Muscle of back (tissue), 13 donors: Measurements from ENCODE around the gene RNASEH2B. TPM values are rescaled to one million over a fixed set of nuclear protein-coding genes. Genes with fewer than 3 reads are reported as not detected.

Experiments
- DNase-seq, 3 donors: peaks; one replicate each; pipeline versions ENCODE4 v3.0.0 to v3.0.0-alpha.2; 2013
- long read RNA-seq, 9 donors: transcript quantifications; one replicate each; lab custom pipeline, GENCODE V29; 2026
- polyA plus RNA-seq, 10 donors: library from polyadenylated mRNA; unstranded; fragments of 120-200 nt; gene quantifications; one replicate each; pipeline ENCODE4 v1.2.1, GENCODE V29; 2013; ENCODE audit not compliant: insufficient read length in 10 of 10

RNASEH2B gene, protein sequence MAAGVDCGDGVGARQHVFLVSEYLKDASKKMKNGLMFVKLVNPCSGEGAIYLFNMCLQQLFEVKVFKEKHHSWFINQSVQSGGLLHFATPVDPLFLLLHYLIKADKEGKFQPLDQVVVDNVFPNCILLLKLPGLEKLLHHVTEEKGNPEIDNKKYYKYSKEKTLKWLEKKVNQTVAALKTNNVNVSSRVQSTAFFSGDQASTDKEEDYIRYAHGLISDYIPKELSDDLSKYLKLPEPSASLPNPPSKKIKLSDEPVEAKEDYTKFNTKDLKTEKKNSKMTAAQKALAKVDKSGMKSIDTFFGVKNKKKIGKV
- 10 to 100 TPM; 27.9 to 52.0 (median 36.5) TPM for polyA plus RNA-seq
- long read RNA-seq, donor 1, partial matches to known transcripts: 0 of 3 reads
- long read RNA-seq, donor 1, other reads (novel, unspliced or antisense): 0 of 3 reads
- long read RNA-seq, donor 2, full-length matches to known transcripts: 9 of 9 reads
- long read RNA-seq, donor 2, partial matches to known transcripts: 0 of 9 reads
- long read RNA-seq, donor 2, other reads (novel, unspliced or antisense): 0 of 9 reads
- long read RNA-seq, donor 3: 0 reads
- long read RNA-seq, donor 4, full-length matches to known transcripts: 8 of 8 reads
- long read RNA-seq, donor 4, partial matches to known transcripts: 0 of 8 reads
- long read RNA-seq, donor 4, other reads (novel, unspliced or antisense): 0 of 8 reads
- long read RNA-seq, donor 5, full-length matches to known transcripts: 11 of 11 reads
- long read RNA-seq, donor 5, partial matches to known transcripts: 0 of 11 reads
- long read RNA-seq, donor 5, other reads (novel, unspliced or antisense): 0 of 11 reads
- long read RNA-seq, donor 6, full-length matches to known transcripts: 16 of 16 reads
- long read RNA-seq, donor 6, partial matches to known transcripts: 0 of 16 reads
- long read RNA-seq, donor 6, other reads (novel, unspliced or antisense): 0 of 16 reads
- long read RNA-seq, donor 7, full-length matches to known transcripts: 2 of 2 reads
- long read RNA-seq, donor 7, partial matches to known transcripts: 0 of 2 reads
- long read RNA-seq, donor 7, other reads (novel, unspliced or antisense): 0 of 2 reads
- long read RNA-seq, donor 8, transcript RNASEH2B-201 (11 exons, 1,629 nt): major isoform, 12 of 15 reads
- long read RNA-seq, donor 8, partial matches to known transcripts: 0 of 15 reads
- long read RNA-seq, donor 8, other reads (novel, unspliced or antisense): 0 of 15 reads
- long read RNA-seq, donor 9, partial matches to known transcripts: 0 of 1 reads
- long read RNA-seq, donor 9, other reads (novel, unspliced or antisense): 0 of 1 reads

- peak; percentile 51 to 93 (median 79) for DNase-seq
Observed at GRCh38 chr13:50909605-50910484, at the start of gene RNASEH2B. Gene RNASEH2B, plus strand, starts transcription at chr13:50909791. Its CDS starts 286 bp downstream, at chr13:50910077.

DNA sequence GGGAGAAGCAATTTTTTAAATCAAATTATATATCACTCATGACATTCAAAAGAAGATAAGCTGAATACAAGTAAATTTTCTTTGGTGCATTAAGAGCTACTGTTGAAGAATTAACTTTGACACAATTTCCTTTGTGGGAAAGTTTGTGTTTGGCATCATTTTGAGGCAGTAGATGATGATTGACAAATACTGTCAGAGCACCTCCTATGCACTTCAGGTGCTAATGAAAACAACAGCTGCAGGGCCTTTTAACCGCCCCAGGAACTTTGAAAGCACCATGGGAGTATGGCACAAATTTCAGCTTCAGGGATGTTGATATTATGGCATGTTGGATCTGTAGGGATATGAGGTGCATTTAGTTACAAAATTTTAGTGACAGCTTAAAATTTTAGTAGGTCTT is 45.1 kb upstream of the RNASEH2B start:
- no peak for DNase-seq

DNA sequence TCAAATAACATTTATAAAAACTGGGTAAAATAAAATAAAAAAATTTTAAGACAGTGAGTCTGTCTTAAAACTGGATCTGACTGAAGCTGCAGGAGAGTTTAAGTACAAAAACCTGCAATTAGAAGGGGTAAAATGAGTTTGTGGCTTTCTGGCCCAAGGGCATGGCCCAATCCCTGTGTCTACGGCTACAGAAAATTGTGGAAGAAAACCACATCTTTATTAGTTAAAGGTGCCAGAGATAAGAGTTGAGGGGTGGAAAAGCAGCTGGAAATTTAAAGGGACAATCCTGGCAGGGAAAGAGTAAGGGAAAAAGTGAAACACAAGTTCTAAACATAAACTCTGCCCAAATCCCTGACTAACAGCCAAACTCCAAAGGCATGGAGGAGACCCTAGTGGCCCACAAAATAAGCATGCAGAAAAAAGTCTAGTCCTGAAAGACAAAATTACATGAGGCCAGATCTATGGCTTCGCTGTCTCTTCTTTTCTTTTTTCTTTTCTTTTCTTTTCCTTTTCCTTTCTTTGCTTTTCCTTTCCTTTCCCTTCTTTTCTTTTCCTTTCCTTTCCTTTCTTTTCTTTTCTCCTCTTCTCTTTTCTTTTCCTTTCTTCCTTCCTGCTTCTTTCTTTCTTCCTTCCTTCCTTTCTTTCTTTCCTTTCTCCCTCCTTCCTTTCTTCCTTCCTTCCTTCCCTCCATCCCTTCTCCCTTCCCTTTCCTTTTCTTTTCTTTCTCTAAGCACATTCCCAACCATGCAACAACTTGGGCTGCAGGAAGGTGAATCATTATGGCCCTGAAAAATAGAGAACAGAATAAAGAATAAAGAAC is 42.6 kb upstream of the RNASEH2B start:
- no peak for DNase-seq

- DNase-seq: no peak
Observed at GRCh38 chr13:50867637-50867945, 42.0 kb upstream of the RNASEH2B start.

DNA sequence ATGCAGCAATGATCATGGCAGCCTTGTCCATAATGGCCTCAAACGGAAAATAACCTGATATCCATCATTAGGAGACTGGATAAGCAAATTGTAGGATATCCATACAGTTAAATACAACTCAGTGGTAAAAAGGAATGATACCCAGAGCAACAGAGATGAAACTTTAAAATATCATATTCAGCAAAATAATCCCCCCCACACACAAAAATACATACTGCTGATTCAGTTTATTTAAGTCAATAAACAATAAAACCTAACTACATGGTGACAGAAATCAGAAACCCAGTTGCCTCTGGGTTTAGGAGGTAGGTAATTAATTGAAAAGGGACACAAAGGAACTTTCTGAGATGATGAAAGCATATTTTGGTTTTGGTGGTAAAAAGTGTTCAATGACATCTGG is 38.2 kb upstream of the RNASEH2B start:
- DNase-seq: no peak

DNA sequence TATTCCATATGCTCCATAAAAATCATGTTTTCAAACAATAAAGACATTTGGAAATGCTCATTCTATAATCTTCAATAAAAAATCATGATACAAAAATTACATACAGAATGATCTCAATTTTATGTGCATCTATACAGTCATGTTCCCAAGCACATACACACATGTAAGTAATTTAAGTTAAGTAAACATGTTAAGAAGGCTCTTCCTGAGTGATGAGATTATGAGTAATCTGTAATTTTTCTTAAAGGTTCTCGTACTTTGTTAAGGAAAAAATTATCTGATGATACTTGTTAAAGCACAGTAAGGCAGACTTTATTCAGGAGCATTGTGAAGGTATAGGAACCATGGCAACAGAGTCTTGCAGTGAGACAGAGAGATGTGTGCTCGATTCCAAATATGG is 36.1 kb upstream of the RNASEH2B start:
- peak in 1 of 3 donors; percentile 6 for DNase-seq

DNA sequence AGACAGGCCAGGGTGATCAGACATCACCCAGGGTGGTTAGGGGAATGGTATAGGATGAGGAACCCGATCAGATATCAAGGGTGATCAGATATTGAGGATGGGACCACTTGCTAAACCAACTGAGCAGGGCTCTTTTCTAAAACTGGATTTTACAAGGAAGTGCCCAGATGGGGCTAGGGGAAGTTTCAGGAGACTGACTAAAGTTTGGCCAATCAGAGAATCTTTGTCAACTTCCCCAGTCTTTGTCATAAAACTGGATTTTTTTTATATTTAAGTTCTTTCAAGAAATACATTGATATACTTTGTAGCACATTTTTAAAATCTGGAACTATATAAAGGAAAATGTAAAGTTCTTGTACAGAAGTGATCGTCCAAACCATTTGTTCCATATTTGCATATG is 35.6 kb upstream of the RNASEH2B start:
- no peak for DNase-seq

DNA sequence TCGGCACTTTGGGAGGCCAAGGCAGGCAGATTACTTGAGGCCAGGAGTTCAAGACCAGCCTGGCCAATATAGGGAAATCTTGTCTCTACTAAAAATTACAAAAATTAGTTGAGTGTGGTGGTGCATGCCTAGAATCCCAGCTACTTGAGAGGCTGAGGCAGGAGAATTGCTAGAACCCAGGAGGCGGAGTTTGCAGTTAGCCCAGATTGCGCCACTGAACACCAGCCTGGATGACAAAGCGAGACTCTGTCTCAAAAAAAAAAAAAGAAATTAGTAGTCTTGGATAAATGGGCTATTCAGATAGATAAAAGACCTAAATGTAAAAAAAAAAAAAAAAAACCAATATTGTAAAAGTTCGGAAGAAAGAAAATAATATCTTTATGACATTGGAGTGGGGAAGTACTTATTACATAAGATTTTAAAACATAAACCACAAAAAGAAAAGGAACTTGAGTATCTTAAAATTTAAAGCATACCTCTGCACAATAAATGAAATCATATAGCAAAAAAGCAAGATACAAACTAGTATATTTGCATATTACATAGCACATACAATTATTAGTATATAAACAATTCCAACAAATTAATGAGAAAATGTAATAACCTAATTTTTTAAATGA is 26.7 kb upstream of the RNASEH2B start:
- DNase-seq: no peak

DNA sequence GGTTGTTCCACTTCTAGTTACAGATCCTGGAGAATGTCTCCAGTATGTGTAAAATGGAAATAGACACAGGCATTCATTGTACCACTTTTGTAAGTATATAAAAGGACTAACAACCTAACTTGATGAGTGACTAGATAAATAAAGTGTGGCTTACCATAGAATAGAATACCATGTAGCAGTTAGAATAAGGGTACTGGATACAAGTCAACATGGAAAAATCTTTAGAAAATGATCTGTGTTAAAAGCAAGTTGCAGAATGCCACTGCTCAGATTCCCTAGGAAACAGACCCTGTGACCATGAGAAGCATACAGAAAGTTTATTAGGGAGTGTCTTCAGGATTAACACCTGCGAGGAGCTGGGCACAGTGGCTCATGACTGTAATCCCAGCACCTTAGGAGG is 25.9 kb upstream of the RNASEH2B start:
- no peak for DNase-seq

DNA sequence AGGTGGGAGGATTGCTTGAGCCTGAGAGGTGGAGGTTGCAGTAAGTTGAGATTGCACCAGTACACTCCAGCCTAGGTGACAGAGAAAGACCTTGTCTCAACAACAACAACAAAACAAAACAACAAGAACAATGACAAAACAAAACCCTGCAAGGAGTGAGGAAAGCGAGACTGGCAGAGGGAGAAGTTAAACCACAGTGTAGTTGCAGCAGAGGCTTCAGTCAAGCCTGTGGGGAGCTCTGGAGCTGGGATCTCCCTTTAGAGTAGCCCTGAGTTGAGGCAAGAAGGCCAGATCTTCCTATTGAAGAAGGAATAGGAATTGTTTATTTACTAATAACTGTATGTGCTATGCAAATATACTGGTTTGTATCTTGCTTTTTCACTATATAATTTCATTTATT is 25.3 kb upstream of the RNASEH2B start:
- DNase-seq: no peak

DNA sequence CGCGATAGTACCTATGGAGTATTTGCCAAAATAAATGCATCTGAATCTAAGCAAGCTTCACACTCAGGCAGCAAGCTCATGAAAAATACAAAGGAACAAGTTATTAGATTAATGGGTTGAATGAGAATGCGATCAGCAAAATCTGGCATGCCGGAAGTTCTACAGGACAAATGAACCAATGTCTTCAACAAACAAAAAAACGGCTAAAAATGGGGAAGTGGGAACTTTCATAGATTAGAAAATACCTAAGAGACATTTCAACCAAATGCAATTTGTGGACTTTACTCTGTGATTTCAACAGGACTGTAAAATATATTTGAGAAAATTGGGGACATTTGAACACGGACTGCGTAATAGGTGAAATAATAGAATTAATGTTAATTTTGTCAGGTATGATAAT is 22.4 kb upstream of the RNASEH2B start:
- no peak for DNase-seq

DNA sequence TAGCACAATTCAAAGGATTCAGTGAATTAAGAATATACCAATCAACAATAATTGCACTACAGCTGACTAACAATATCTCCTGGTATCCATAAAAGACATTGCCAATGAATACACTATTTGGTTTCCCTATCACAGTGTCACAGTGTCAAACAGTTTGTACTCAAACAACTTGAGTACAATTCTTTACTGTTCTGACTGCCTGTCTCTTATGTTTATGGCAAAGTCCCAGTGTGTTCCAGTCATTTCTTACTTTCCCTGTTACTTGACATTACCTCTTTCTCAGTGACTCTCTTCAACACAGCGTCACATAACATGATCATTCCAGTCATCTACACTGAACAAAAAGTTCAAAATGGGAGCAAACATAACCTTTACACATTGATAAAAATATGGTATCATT is 21.2 kb upstream of the RNASEH2B start:
- no peak for DNase-seq

GRCh38 chr13:50889317-50889716 is 20.3 kb upstream of the RNASEH2B start:
- no peak for DNase-seq

- DNase-seq: no peak
Observed at GRCh38 chr13:50891206-50891605, 18.4 kb upstream of the RNASEH2B start.

DNA sequence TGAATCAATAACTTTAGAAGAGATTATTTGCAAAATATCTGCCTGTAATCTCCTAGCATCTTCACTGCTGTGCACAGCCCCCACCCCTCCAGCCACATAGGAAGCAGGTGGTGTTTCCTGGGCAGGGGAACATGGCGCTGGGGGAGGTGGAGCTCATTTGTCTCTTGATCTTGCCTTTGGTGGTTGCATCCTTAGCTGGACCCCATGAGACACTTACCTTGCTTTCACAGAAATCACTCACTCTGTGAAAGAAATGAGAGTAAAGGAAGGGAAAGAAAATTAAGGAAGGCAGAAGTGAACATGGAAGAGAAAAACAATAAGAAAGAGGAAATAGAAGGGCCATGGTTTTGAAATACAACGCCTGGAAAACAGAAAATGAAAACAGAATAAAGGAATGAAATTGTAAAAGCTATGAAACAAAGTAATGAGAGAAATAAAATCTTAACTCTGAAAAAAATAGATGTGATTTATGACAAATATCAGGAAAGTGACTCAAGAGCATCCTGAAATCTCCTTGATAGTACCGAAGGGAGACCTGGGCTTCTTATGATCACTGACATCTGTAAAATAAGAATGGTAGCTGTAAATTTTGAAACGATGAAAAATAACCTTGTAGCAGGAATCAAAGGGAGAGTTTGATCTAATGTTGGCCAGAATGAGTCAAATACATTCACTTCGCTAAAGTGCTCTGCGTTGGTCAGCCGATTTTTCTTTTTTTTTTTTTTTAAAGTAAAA is 17.2 kb upstream of the RNASEH2B start:
- DNase-seq: peak in 1 of 3 donors; percentile 7

GRCh38 chr13:50893211-50893852 is 16.3 kb upstream of the RNASEH2B start:
- DNase-seq: peak in 1 of 3 donors; percentile 38

DNA sequence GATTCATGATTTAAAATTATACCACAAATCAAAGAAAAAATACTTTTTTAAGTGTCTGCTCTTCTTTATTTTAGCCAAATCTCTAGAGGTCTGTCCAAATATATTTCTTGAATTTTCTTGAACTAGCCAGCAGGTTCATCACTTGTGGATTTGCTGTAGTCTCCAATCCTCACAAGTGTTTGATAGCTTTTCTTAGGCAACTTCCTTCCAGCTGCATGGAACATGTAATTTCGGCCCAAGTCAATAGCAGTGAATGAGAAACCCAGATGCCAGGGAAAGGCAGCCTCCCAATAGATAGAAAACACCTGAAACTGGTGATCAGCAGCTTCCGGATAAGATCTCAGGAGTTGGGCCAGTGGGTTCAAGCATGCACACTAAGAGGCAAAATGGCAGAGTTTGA is 15.6 kb upstream of the RNASEH2B start:
- DNase-seq: peak in 1 of 3 donors; percentile 15

DNA sequence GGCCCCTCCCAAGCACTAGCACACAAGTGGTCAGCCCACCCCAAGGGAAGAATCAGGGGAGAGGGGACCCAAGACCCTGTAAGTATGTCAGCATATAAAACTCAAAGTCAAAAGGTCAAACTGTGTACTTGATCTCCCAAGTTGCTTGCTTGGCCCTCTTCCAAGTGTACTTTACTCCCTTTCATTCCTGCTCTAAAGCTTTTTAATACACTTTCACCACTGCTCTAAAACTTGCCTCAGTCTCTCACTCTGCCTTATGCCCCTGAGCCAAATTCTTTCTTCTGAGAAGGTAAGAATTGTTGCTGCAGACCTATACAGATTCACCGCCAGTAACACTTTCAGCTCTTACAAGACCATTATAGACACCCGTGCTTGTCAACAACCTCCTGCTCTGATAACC is 15.1 kb upstream of the RNASEH2B start:
- no peak for DNase-seq
